IPS-NIHi11 (cell line): ENCODE data around the gene ATF5.
A peak's percentile ranks its signal among the peaks of the same experiment; 100 is the strongest.

ENCODE experiments used
- DNase-seq: peaks from one replicate; pipeline ENCODE4 v3.0.0; 2012; ENCODE audit warnings: mixed read lengths, low spot score

The ATF5 gene

DNA sequence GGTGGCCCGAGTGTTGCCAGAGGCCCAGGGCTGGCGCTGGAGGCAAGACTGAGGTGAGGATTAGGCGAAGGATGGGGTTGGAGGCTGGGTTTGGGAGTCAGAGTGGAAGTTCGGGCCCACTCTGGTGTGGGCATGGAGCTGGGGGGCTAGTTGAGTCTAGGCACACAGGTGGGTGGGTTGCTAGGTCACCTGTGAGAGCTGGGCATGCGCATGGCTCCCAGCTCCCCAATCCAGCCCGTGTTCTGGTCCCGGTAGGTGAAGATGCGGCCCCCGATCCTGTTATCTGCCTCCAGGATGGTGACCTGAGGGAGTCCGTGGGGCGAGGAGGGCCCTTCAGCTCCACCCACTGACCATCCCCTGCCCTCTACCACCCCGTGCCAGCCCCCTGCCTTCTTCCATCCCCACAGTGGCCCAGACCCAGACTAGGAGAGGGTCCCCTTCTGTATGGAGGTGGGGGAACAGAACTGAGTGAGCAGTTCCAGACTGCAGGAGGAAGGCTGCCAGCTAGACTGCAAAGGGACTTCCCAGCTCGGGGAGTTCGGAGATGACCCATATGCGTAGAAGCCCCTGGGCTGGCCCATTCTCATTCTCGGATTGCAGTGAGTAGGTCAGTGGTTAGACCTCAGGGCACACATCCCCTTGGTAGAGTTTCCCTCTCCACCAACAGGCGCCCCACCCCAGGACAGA lies 34.0 kb upstream of the ATF5 start:
- DNase-seq = no peak

GRCh38 chr19:49895566-49896297 lies 33.3 kb upstream of the ATF5 start:
- DNase-seq = no peak

DNA sequence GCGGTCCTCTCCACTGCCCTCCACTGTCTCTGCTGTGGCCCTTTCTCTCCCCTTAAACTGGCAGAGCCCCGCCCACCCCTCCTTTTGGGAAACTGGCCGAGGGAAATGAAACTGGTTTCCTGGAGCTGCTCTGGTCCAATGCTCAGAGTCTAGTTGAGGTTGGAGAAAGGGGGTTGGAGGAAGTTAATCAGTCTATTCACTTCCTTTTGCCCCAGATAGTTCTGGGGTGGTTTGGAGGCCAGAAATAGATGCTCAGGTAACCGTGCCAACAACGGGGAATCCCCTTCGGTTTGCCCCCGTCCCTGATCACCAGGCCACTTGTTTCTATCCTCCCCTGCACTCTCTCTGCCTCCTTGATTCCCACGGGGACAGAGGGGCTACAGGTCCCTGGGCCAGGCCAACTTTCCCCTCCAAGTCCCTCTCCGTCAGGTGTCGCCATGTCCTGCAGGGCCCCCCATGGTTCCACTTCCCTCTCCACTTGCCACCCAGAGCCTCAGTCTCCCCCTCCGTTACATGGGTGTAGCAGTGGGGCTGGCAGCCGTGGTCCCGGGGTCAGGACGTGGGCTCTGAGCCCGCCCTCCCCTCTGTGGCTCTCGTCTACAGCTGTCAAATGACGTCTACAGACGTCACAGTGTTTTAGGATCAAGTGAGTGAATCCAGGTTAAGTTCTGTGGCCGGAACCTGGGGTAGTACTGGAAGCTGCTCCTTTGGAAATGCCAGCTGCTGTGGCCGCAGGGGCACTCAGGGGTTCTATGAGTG lies 32.0 kb upstream of the ATF5 start, which contains the start of gene IL4I1:
Gene IL4I1, minus strand, starts transcription at position 25 of the 759 bp plus-strand sequence. CDS start 727 bp downstream, outside the sequence.
- DNase-seq = no peak

DNA sequence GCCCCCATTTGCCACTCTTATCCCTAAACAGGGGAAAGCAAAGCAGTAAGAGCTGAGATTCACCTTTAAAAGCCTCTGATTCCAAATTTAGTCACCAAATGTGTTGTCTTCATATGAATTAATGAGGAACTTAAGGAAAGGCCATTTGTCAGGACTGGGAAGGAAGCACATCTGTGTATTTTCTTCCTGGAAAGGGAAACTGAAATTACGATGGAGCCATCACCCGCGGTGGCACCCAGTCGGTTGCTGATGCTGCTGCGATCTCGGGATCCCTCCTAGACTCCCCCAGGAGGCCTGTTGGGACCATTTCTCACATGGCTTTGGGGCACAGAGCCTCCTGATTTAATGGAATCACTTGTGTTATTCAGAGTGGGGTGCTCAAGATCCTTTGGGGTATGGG lies 24.9 kb upstream of the ATF5 start:
- no peak for DNase-seq

GRCh38 chr19:49906879-49907564 lies 22.0 kb upstream of the ATF5 start:
- DNase-seq = no peak

DNA sequence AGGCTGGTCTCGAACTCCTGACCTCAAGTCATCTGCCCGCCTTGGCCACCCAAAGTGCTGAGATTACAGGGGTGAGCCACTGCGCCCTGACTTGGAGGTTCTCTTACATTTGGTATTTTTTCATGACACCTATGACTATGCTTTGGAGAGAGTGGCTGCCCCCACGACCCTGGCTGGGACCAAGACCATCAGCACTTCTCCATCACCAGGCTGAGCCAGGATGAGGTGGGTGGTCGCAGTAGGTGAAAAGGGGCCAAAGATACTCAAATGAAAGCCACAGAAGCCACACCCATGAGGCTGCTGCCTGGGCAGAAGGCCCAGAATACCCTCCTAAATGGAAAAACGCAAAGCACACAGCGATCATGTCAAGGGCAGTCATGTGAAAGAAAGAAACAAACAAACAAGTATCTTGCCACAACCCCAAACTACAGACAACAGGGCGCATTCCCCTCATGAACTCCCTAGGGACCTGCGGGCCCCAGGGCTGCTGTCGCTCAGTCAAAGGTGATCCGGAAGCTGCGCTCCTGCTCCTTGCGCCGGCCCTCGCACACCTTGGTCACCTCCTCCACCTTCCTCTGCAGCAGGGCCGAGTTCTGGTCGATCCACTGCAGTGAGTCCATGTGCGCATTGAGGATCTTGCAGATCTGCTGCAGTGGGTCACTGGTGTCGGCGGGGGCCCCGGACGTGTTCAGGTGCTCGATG lies 21.1 kb upstream of the ATF5 start:
- no peak for DNase-seq

DNA sequence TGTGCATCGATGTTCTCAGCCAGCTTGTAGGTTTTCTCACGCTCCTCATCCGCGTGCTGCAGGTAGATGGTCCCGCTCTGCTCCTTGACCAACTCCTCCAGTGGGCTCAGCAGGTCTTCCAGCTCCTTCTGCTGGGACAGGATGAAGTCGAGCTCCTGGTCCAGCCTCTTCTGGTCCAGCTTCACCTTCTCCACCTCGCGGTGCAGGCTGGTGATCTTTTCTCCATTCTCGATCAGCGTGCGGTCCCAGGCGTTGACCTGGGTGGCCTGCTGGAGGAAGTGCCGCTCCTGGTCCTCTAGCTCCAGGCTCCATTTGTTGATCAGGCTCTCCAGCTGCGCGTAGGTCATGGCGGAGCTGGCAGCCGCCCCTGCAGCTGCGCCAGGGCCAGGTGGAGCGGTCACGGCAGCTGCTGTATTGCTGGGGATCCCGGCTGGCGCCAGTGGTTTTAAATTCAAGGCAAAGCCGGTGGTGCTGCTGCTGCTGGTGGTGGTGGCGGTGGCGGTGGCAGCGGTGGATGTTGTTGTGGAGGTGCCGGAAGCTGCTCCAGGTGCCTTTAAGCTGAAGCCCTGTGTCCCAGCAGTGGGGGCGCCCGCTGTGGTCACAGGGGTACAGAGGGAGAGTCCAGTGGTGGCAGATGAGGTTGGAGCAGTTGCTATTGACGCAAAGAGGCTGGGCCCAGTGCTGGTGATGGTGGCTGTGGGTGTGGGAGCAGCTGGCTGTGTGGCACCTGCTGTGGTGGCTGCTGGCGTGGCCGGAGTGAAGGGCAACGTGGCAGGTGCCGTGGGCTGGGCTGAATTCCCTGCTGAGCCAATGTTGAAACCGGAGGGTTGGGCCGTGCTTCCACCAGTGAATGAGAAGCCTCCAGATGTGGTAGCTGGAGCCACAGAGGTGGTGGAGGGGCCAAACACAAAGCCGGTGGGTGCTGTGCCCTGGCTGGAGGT lies 20.3 kb upstream of the ATF5 start:
- DNase-seq = no peak

DNA sequence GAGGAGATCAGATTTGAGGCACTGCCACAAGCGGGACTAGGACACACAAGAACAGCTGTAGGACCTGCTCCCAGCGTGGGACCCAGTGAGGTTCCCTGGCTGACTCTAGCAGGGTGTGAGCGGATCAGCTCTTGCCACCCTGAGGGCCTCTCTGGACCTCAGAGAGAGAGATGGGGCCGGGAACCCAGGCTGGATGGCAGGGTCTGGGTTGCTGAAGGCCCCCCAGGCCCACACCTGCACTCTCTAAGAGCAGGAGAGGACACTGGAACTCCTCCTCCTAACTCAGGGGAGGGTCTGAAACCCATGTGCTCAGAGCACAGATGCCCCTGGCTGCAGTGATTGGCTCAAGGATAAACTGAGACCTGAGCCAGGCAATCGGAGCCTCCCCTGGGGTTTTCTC lies 18.8 kb upstream of the ATF5 start:
- DNase-seq = no peak

DNA sequence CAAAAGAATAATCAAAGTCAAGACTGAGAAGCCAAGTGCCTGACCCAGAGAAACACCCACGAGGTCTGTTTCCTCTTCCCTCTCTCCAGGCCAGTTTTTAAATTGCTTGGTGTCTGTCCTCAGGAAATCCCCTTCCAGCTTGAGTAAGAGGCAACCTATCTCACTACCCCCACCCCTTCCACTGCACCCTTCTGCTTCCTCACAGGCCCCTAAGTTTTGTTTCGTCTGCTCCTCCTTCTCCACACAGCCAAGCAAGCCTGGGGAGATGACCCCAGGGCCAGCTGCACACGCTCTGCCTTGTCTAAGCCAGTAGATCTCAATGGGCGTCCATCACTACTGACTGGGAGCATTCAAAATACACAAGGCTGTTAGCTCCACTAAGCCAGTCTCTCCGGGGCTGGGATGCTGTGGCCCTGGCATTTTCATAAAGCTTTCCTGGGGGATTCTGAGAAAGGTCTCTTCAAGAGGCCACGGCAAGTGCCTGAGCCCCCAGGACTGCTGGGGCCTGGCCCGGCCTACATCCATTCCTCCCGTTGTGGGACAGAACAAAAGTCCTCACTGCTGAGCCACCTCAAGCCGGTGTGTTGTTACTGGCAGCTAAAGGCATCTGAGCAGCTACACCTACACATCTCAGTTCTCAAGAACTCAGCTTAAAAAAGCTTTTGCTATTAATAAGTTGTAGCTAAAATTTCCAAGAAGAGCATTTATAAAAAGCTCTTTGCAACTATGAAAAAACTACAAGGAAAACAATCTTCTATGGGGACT lies 17.4 kb upstream of the ATF5 start:
- no peak for DNase-seq

- peak; percentile 59 for DNase-seq
These were observed 15.9 kb upstream of the ATF5 start for GRCh38 chr19:49912965-49913685.

DNA sequence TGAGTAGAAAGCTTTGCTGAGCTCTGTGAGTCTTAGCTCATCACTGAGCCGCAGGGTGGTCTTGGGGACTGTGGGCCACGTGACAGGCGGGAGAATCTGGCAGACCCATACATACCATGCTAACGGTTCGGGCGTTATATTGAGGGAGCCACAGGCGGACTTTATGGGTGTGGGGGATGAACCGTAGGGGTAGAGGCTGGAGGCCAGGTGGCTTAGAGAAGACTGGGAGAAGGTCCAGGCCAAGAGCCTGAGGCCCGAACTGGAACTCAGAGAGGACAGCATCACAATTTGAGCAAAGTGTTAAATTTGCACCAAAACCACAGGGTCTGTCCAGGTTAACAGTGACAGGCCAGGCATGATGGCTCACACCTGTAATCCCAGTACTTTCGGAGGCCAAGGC lies 15.3 kb upstream of the ATF5 start:
- DNase-seq = no peak

DNA sequence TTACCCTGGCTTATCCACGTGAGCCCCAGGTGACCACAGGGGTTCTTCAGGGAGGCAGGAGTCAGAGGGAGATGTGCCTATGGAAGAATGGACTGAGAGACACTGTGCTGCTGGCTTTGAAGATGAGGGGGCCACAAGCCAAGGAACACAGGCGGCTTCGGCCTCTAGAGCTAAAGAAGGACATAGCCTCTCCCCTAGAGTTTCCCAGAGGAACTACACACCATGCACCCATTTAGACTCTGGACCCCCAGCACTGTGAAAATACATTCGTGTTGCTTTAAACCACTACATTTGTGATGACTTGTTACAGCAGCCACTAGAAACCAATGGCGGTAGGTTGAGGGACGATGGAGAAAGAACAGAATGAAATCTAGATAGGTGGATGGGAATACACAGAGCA lies 13.7 kb upstream of the ATF5 start:
- DNase-seq = no peak

- peak; percentile 67 for DNase-seq
These were observed 11.9 kb upstream of the ATF5 start for GRCh38 chr19:49916839-49917733.

DNA sequence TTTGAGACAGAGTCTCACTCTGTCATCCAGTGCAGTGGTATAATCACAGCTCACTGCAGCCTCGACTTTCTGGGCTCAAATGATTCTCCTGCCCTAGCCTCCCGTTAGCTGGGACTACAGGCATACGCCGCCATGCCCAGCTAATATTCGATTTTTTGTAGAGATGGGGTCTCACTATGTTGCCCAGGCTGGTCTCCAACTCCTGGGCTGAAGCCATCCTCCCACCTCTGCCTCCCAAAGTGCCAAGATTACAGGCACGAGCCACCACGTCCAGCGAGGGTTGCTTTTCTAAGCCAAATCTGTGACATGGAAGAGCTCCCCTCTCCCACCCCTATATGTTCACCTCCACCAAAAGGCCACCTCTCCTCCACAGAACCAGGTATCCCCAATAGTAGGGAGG lies 10.9 kb upstream of the ATF5 start:
- no peak for DNase-seq

DNA sequence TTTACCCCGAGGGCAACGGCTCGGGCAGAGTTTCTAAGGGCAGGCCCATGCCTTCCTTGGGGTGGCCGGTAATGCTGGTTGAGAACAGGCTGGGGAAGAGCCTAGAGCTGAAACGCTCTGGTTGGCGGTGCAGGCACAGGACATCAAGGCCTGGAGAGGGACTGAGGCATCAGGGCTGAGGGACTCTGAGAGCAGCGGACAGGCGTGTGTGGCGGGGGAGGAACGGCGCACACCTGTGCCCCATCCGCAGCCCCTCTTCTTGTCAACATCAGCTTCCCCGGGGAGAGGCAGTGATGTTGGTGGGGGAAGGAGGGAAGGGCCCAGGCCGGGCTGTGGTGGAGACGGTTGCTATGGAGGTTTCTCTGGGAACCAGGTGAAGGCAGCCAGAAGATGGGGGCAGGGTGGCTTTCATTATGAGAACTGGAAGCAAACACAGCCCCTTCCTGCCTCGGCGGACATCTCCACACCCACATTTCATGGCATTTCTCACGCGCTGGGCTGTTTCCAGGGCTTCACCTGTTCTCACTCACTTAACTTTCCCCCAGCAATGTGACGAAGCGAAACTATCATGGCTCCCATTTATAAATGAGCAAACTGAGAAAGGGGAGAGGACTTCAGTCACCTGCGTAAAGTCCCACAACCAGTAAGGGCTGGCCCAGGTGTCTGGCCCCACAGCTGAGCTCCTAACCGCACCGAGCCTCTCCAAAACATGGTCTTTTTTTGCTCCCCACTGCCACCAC lies 8.2 kb upstream of the ATF5 start:
- no peak for DNase-seq

DNA sequence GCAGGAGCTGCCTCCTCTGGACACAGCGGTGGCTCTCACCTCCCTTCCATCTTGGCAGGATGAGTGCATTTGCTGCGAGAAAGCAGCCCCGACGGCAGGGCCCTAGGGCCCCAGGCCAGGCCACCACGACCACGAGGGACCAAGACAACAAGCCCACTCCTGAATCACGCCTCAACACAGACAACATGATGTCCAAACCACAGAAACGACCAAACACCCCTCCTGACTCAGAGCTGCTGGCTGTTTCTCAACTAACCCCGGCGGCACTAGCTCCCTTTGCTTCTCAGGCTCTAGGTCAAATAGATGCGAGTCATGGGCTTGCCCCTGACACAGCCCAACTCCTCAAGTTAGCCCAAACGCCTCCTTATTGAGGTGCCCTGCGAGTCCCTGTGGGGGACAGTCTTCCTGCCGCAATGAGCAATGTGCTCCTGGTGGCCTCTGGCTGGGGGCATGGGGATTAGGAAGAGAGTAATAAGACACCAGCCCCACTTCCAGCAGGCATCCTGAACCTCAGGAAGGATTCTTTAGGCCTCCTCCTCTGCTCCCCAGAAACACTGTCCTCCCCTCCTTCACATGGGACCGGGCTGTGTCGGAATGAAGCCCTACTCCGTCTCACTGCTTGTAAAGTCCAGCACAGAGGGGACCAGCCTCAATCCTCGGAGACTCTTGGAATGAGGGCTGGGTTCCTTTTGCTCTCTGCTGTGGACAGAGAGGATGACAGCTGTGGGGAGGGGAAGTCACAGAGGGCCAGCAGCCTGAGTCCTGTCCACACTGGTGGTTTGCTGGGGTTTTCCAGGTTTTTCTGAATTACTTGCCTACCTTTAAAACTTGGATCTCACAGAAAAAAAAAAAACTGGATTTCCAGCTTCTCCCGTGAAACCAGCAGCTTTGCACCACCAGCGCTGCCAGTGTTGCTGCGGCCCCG lies 6.9 kb upstream of the ATF5 start:
- no peak for DNase-seq
